CD14-positive monocyte (primary cell): ENCODE results near the gene UGT1A10. TPM values are rescaled to one million over a fixed set of nuclear protein-coding genes. Genes with fewer than 3 reads are reported as not detected.

Source experiments
- DNase-seq, 3 donors: peaks; one replicate each; pipeline ENCODE4 v3.0.0-alpha.2; 2011 to 2022
- H2AFZ ChIP-seq: 2 replicates; pipeline ENCODE4 v1.6.0; 2012; ENCODE audit warnings: mild to moderate bottlenecking, low read depth, low read length, inconsistent platforms; ENCODE audit not compliant: insufficient read depth, poor library complexity, severe bottlenecking
- H3K27ac ChIP-seq, 2 donors: 1 replicate in 1 of 2; 2 replicates in 1 of 2; pipeline ENCODE4 v1.5.1; 2012 to 2013; ENCODE audit warnings: low read length in 2 of 2, control low read depth in 1 of 2, inconsistent platforms in 1 of 2, low read depth in 1 of 2, mild to moderate bottlenecking in 1 of 2
- H3K27me3 ChIP-seq, 2 donors: one replicate each; pipeline versions ENCODE4 v1.6.0 to v1.6.1; 2011 to 2013; ENCODE audit warnings: low read length in 2 of 2; ENCODE audit not compliant: control insufficient read depth in 2 of 2, insufficient read depth in 2 of 2
- H3K36me3 ChIP-seq, 2 donors: replicated peaks in 1 of 2; 1 replicate in 1 of 2; 2 replicates in 1 of 2; pipeline versions ENCODE4 v1.5.1 to v1.6.1; 2012 to 2013; ENCODE audit warnings: low read length in 2 of 2, control low read depth in 1 of 2, inconsistent platforms in 1 of 2, mild to moderate bottlenecking in 1 of 2; ENCODE audit not compliant: insufficient read depth in 2 of 2, control insufficient read depth in 1 of 2
- H3K4me1 ChIP-seq, 2 donors: 1 replicate in 1 of 2; 2 replicates in 1 of 2; pipeline versions ENCODE4 v1.5.1 to v1.6.1; 2012 to 2013; ENCODE audit warnings: low read length in 2 of 2, control low read depth in 1 of 2, inconsistent platforms in 1 of 2, mild to moderate bottlenecking in 1 of 2, moderate library complexity in 1 of 2; ENCODE audit not compliant: insufficient read depth in 2 of 2, control insufficient read depth in 1 of 2
- H3K4me2 ChIP-seq: replicated peaks from 2 replicates; pipeline ENCODE3; 2012; ENCODE audit warnings: low read length, moderate library complexity, mild to moderate bottlenecking; ENCODE audit not compliant: poor library complexity, severe bottlenecking; ENCODE audit errors: extremely low read depth
- H3K4me3 ChIP-seq, 3 experiments: fragments of 200-600 bp in 1 of 3; sonication (generic) in 1 of 3; replicated peaks in 1 of 3; 1 replicate in 2 of 3; 2 replicates in 1 of 3; pipeline ENCODE4 v1.5.1; 2011 to 2013; ENCODE audit warnings: low read length in 3 of 3, mild to moderate bottlenecking in 3 of 3, control low read depth in 2 of 3, low read depth in 2 of 3, inconsistent platforms in 1 of 3, moderate library complexity in 1 of 3
- H3K79me2 ChIP-seq: 2 replicates; pipeline ENCODE4 v1.6.0; 2012; ENCODE audit warnings: mild to moderate bottlenecking, control low read depth, inconsistent platforms, low read length, moderate library complexity; ENCODE audit not compliant: insufficient read depth
- H3K9ac ChIP-seq: 2 replicates; pipeline ENCODE4 v1.6.0; 2017; ENCODE audit warnings: low read length, mild to moderate bottlenecking; ENCODE audit not compliant: insufficient read depth, poor library complexity, severe bottlenecking
- H3K9me3 ChIP-seq, 2 donors: replicated peaks in 1 of 2; 1 replicate in 1 of 2; 2 replicates in 1 of 2; pipeline versions ENCODE4 v1.5.1 to v1.6.1; 2012 to 2013; ENCODE audit warnings: low read length in 2 of 2, control low read depth in 1 of 2; ENCODE audit not compliant: control insufficient read depth in 1 of 2, insufficient read depth in 1 of 2
- H4K20me1 ChIP-seq: 2 replicates; pipeline ENCODE4 v1.6.0; 2012; ENCODE audit warnings: mild to moderate bottlenecking, low read length, control low read depth, moderate library complexity; ENCODE audit not compliant: insufficient read depth
- H3K27ac Mint-ChIP-seq, 7 donors: one replicate each; pipeline ENCODE4 v1.8.0; 2020; ENCODE audit warnings: mild to moderate bottlenecking in 7 of 7, mixed read lengths in 7 of 7, moderate library complexity in 6 of 7, inconsistent platforms in 2 of 7
- H3K27me3 Mint-ChIP-seq, 3 donors: one replicate each; pipeline ENCODE4 v1.8.0; 2021 to 2022; ENCODE audit warnings: low read depth in 3 of 3, mild to moderate bottlenecking in 3 of 3, mixed read lengths in 3 of 3, moderate library complexity in 3 of 3, inconsistent platforms in 1 of 3
- H3K36me3 Mint-ChIP-seq, 2 donors: one replicate each; pipeline ENCODE4 v1.8.0; 2020; ENCODE audit warnings: mixed read lengths in 2 of 2, inconsistent platforms in 1 of 2, mild to moderate bottlenecking in 1 of 2
- H3K4me1 Mint-ChIP-seq: one replicate; pipeline ENCODE4 v1.8.0; 2020; ENCODE audit warnings: mild to moderate bottlenecking, mixed read lengths
- H3K4me3 Mint-ChIP-seq, 2 donors: one replicate each; pipeline ENCODE4 v1.8.0; 2020; ENCODE audit warnings: mild to moderate bottlenecking in 2 of 2, mixed read lengths in 2 of 2, moderate library complexity in 1 of 2
- H3K9me3 Mint-ChIP-seq, 7 donors: one replicate each; pipeline ENCODE4 v1.8.0; 2020 to 2022; ENCODE audit warnings: mixed read lengths in 7 of 7, mild to moderate bottlenecking in 6 of 7, moderate library complexity in 6 of 7, inconsistent platforms in 2 of 7
- CTCF ChIP-seq: fragments of 200-600 bp; IDR thresholded peaks from one replicate; pipeline ENCODE4 v1.8.0; 2022; ENCODE audit warnings: antibody characterized with exemption, mild to moderate bottlenecking
- WGBS: methylation state at CpG from one replicate; pipeline ENCODE4 v1.1.5; 2013; ENCODE audit warnings: missing lambda C conversion rate; ENCODE audit not compliant: insufficient coverage; 5-methylcytosine and 5-hydroxymethylcytosine counted together
- intact Hi-C, 2 donors: fragments of 100-400 bp; cut with micrococcal nuclease; formaldehyde crosslinking; loops; one replicate each; pipeline versions ENCODE4 v1.15.0 to v1.15.1; 2023
- polyA plus RNA-seq, 3 donors: library from polyadenylated mRNA; depleted of rRNA in 1 of 3; unstranded in 2 of 3; stranded (reverse) in 1 of 3; fragments of 300-500 nt in 2 of 3; fragments of >200 nt in 1 of 3; fragmentation: Illumina TruSeq in 2 of 3; gene quantifications; 1 replicate in 2 of 3; 2 replicates in 1 of 3; pipeline ENCODE4 v1.2.3, GENCODE V29; 2012 to 2021

UGT1A10 gene
- polyA plus RNA-seq, 3 donors, result not detected

- no peaks in the 10 kb centered on the region for H3K4me1 Mint-ChIP-seq
- Histone ChIP-seq H3K27me3 (no peaks in the 10 kb centered on the region), H3K9ac (no peak overlapping the region), H3K27ac (no peak overlapping the region), H3K4me2 (no peak overlapping the region), H3K9me3 (no peaks in the 10 kb centered on the region), H3K4me3 (no peak overlapping the region), H3K79me2 (no peaks in the 10 kb centered on the region), H3K4me1 (no peaks in the 10 kb centered on the region), H3K36me3 (no peaks in the 10 kb centered on the region), H2AFZ (no peak overlapping the region), H4K20me1 (no peaks in the 10 kb centered on the region)
- WGBS, result 100% methylated on average over 1 of the region's 4 CpGs
- no peak for DNase-seq
- peaks cover 2 to 4% (median 2%) of the 10 kb centered on the region in 3 donors for H3K27me3 Mint-ChIP-seq
- TF ChIP-seq CTCF, result no peak
- H3K27ac Mint-ChIP-seq, result no peak overlapping the region
- intact Hi-C loops, result no loop called here
- peaks cover 0 to 4% (median 0%) of the 10 kb centered on the region in 7 donors for H3K9me3 Mint-ChIP-seq
- no peak overlapping the region for H3K4me3 Mint-ChIP-seq
- no peaks in the 10 kb centered on the region for H3K36me3 Mint-ChIP-seq
Measured at GRCh38 chr2:233761040-233761769, 125.0 kb downstream of the UGT1A10 start.

GRCh38 chr2:233764264-233764663 is 128.0 kb downstream of the UGT1A10 start:
- H3K9me3 ChIP-seq, result no peaks in the 10 kb centered on the region
- DNase-seq, result no peak
- no peaks in the 10 kb centered on the region for H3K36me3 Mint-ChIP-seq
- no peaks in the 10 kb centered on the region for H3K27me3 ChIP-seq
- H3K27me3 Mint-ChIP-seq, result peaks cover 2 to 6% (median 4%) of the 10 kb centered on the region in 3 donors
- H3K79me2 ChIP-seq, result no peaks in the 10 kb centered on the region
- H3K27ac Mint-ChIP-seq, result no peak overlapping the region
- H3K9me3 Mint-ChIP-seq, result peaks cover 0 to 4% (median 0%) of the 10 kb centered on the region in 7 donors
- H4K20me1 ChIP-seq, result no peaks in the 10 kb centered on the region
- no peak overlapping the region for H3K4me3 Mint-ChIP-seq
- no peak overlapping the region for H3K27ac ChIP-seq
- H3K4me2 ChIP-seq, result no peak overlapping the region
- no peaks in the 10 kb centered on the region for H3K4me1 ChIP-seq
- 92% methylated on average over 7 of the region's 7 CpGs for WGBS
- TF ChIP-seq CTCF, result no peak
- H2AFZ ChIP-seq, result no peak overlapping the region
- H3K9ac ChIP-seq, result no peak overlapping the region
- H3K4me3 ChIP-seq, result no peak overlapping the region
- H3K36me3 ChIP-seq, result no peaks in the 10 kb centered on the region
- H3K4me1 Mint-ChIP-seq, result no peaks in the 10 kb centered on the region
- intact Hi-C loops, result no loop called here
